ENCODE data around the gene SGTB.

The SGTB gene, protein sequence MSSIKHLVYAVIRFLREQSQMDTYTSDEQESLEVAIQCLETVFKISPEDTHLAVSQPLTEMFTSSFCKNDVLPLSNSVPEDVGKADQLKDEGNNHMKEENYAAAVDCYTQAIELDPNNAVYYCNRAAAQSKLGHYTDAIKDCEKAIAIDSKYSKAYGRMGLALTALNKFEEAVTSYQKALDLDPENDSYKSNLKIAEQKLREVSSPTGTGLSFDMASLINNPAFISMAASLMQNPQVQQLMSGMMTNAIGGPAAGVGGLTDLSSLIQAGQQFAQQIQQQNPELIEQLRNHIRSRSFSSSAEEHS

DNA sequence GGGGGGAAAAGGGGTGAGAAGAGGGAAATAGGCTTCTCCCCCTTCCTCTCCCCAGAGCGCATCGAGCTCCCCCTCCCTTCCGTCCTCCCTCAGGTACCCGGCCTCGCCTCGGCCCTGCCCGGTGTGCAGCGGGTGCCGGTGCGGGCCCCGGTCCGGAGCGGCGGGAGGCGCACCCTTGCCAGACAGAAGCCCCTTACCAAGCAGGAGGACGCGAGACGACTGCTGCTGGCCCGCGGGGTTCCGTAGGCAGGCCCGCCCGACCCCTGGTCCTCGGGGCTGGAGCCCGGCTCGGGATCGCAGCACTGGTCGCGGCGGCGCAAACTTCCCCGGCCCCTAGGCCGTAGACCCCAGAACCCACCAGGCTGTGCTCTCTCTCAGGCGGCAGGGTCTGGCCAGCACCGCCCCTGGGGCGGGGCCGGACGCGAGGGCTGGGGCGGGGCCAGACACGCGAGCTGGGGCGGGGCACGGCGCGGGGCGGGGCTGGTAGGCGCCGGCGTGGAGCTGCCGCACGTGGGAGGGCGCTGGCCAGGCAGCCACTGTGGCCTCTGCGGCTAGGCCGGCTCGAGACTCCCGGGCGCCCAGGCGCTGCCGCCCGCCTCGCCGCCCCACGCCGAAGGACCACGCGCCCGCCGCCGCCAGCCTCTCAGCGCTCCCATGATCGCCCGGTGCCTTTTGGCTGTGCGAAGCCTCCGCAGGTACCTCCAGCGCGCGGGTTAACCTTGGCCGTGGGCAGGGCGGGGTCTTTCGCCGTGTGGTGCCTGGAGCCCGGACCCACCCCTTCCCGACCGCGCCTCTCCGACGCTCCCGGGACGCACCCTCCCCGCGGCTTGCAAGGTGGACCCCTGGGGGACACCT, at the start of gene SGTB, which contains the start of gene NLN:
Gene SGTB, minus strand, starts transcription at position 390 of the 855 bp plus-strand sequence. CDS start 1,302 bp downstream, outside the sequence.
Gene NLN, plus strand, starts transcription at position 486 of the 855 bp plus-strand sequence. Its CDS starts 169 bp downstream, at position 655.
- peak within 1 kb of the TSS; percentile 69 for H3K27ac ChIP-seq (ENCODE audit: low read depth, low read length)
- H3K9me3 ChIP-seq (ENCODE audit: control insufficient read depth in 5 of 5, low read length in 5 of 5), result no peaks in the 10 kb centered on the region
- H3K27me3 ChIP-seq (ENCODE audit: control insufficient read depth in 5 of 5, insufficient read depth in 4 of 5, low read length in 5 of 5), result no peaks in the 10 kb centered on the region
- peak within 1 kb of the TSS; percentile 84 to 97 (median 95) for H3K4me3 ChIP-seq (ENCODE audit: low read depth in 1 of 5, low read length in 5 of 5)
- H3K9ac ChIP-seq (ENCODE audit: low read length in 5 of 5), result peak within 1 kb of the TSS; percentile 43 to 90 (median 88)
- peaks cover 0 to 27% (median 20%) of the 10 kb centered on the region in 5 donors for H3K4me1 ChIP-seq (ENCODE audit: control insufficient read depth in 5 of 5, insufficient read depth in 5 of 5, low read length in 5 of 5)
- peaks cover 0 to 7% (median 0%) of the 10 kb centered on the region in 5 donors for H3K36me3 ChIP-seq (ENCODE audit: control insufficient read depth in 5 of 5, insufficient read depth in 5 of 5, low read length in 5 of 5)

DNA sequence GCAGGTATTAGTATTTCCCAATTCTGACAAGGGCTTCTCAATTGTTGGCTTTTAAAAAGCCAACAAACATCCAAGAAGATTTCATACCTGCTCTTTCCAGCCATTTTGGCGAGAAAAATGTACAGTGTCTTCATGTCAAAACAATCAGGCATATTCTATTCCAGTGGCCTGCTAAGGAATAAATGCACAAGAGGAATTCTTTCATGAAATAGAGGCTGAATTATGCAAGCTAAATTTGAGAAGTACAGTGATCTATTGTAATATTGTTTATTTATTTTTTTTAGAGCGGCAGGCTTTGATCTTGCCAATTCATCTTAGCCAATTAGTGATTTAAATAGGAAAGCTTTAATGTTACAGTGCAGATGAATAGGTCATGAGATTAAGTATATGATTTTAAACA, 49.4 kb upstream of the SGTB start:
- Histone ChIP-seq H3K4me3 (ENCODE audit: low read depth in 1 of 5, low read length in 5 of 5) (no peak overlapping the region), H3K36me3 (ENCODE audit: control insufficient read depth in 5 of 5, insufficient read depth in 5 of 5, low read length in 5 of 5) (peaks cover 0 to 22% (median 3%) of the 10 kb centered on the region in 5 donors), H3K9me3 (ENCODE audit: control insufficient read depth in 5 of 5, low read length in 5 of 5) (no peaks in the 10 kb centered on the region), H3K9ac (ENCODE audit: low read length in 5 of 5) (no peak overlapping the region), H3K27me3 (ENCODE audit: control insufficient read depth in 5 of 5, insufficient read depth in 4 of 5, low read length in 5 of 5) (no peaks in the 10 kb centered on the region), H3K4me1 (ENCODE audit: control insufficient read depth in 5 of 5, insufficient read depth in 5 of 5, low read length in 5 of 5) (peaks cover 0 to 6% (median 4%) of the 10 kb centered on the region in 5 donors), H3K27ac (ENCODE audit: low read depth, low read length) (no peak overlapping the region)

DNA sequence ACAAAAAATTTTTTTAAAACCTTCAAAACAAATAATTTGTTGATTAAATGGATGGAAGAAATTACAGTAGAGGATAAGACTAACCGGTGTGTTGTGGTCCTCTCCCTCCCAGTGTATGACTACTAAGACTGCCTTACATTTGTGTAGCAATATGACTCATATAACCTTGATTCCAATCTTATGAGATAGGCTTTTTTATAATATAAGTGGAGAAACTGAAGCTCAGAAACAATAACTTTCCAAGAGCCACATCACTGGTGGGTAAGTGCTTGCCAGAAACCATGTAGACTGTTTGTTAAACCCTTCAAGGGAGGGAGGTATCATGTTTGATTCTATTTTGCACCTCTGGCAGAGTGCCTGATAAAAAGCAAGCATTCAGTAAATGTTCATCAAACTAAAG, 47.6 kb upstream of the SGTB start:
- Histone ChIP-seq H3K27me3 (ENCODE audit: control insufficient read depth in 5 of 5, insufficient read depth in 4 of 5, low read length in 5 of 5) (no peaks in the 10 kb centered on the region), H3K4me1 (ENCODE audit: control insufficient read depth in 5 of 5, insufficient read depth in 5 of 5, low read length in 5 of 5) (peaks cover 0 to 4% (median 0%) of the 10 kb centered on the region in 5 donors), H3K27ac (ENCODE audit: low read depth, low read length) (no peak overlapping the region), H3K4me3 (ENCODE audit: low read depth in 1 of 5, low read length in 5 of 5) (no peak overlapping the region), H3K9me3 (ENCODE audit: control insufficient read depth in 5 of 5, low read length in 5 of 5) (no peaks in the 10 kb centered on the region), H3K9ac (ENCODE audit: low read length in 5 of 5) (no peak overlapping the region), H3K36me3 (ENCODE audit: control insufficient read depth in 5 of 5, insufficient read depth in 5 of 5, low read length in 5 of 5) (peaks cover 0 to 14% (median 3%) of the 10 kb centered on the region in 5 donors)

DNA sequence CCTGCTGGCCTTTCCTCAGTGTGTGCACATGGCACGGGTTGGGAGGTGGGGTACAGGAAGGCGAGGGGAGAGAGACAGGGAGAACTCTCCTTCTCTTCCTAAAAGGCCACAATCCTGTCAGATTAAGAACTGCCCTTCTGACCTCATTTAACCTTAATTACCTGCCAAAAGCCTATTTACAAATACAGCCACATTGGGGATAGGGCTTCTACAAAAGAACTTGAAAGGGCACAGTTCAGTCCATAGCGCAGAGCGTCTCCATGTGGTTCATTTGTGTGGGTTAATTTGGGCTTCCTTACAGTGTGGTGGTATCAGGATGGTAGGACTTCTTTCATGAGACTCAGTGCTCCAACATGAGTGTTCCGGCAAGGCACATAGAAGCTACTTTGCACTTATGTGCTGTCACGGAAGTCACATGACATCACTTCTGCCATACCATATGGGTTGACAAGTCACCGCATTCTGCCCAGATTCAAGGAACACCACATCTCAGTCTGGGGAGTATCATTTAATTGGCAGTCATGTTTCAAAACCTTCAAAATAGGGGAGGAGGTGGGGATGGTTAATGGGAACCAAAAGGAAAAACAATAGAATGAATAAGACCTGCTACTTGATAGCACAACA, 46.9 kb upstream of the SGTB start:
- peaks cover 0 to 14% (median 3%) of the 10 kb centered on the region in 5 donors for H3K36me3 ChIP-seq (ENCODE audit: control insufficient read depth in 5 of 5, insufficient read depth in 5 of 5, low read length in 5 of 5)
- no peak overlapping the region for H3K4me3 ChIP-seq (ENCODE audit: low read depth in 1 of 5, low read length in 5 of 5)
- no peak overlapping the region for H3K27ac ChIP-seq (ENCODE audit: low read depth, low read length)
- H3K27me3 ChIP-seq (ENCODE audit: control insufficient read depth in 5 of 5, insufficient read depth in 4 of 5, low read length in 5 of 5), result no peaks in the 10 kb centered on the region
- H3K9me3 ChIP-seq (ENCODE audit: control insufficient read depth in 5 of 5, low read length in 5 of 5), result no peaks in the 10 kb centered on the region
- no peaks in the 10 kb centered on the region for H3K4me1 ChIP-seq (ENCODE audit: control insufficient read depth in 5 of 5, insufficient read depth in 5 of 5, low read length in 5 of 5)
- H3K9ac ChIP-seq (ENCODE audit: low read length in 5 of 5), result no peak overlapping the region

DNA sequence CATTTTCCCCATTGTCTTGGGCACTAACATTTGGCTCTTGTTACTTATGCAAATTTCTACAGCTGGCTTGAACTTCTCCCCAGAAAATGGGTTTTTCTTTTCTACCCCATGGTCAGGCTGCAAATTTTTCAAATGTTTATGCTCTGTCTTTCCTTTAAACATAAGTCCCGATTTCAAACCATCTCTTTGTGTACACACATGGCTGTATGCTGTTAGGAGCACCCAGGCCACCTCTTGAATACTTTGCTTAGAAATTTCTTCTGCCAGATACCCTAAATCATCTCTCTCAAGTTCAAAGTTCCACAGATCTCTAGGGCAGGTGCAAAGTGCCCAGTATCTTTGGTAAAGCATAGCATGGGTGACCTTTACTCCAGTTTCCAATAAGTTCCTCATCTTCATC, 45.7 kb upstream of the SGTB start:
- no peaks in the 10 kb centered on the region for H3K4me1 ChIP-seq (ENCODE audit: control insufficient read depth in 5 of 5, insufficient read depth in 5 of 5, low read length in 5 of 5)
- H3K9ac ChIP-seq (ENCODE audit: low read length in 5 of 5), result no peak overlapping the region
- H3K4me3 ChIP-seq (ENCODE audit: low read depth in 1 of 5, low read length in 5 of 5), result no peak overlapping the region
- no peaks in the 10 kb centered on the region for H3K27me3 ChIP-seq (ENCODE audit: control insufficient read depth in 5 of 5, insufficient read depth in 4 of 5, low read length in 5 of 5)
- H3K27ac ChIP-seq (ENCODE audit: low read depth, low read length), result no peak overlapping the region
- H3K9me3 ChIP-seq (ENCODE audit: control insufficient read depth in 5 of 5, low read length in 5 of 5), result no peaks in the 10 kb centered on the region
- H3K36me3 ChIP-seq (ENCODE audit: control insufficient read depth in 5 of 5, insufficient read depth in 5 of 5, low read length in 5 of 5), result peaks cover 0 to 14% (median 3%) of the 10 kb centered on the region in 5 donors

DNA sequence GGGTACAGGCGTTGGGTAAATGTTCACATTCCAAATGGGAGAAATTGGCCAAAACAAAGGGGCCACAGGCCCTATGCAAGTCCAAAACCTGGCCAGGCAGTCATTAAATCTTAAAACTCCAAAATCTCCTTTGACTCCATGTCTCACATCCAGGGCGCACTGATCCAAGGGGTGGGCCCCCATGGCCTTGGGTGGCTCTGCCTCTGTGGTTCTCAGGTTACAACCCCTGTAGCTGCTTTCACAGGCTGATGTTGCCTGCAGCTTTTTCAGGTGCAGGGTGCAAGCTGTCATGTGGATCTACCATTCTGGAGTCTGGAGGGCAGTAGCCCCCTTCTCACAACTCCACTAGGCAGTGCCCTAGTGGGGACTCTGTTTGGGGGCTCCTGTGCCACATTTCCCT, 44.9 kb upstream of the SGTB start:
- Histone ChIP-seq H3K36me3 (ENCODE audit: control insufficient read depth in 5 of 5, insufficient read depth in 5 of 5, low read length in 5 of 5) (peaks cover 0 to 14% (median 3%) of the 10 kb centered on the region in 5 donors), H3K4me3 (ENCODE audit: low read depth in 1 of 5, low read length in 5 of 5) (no peak overlapping the region), H3K27ac (ENCODE audit: low read depth, low read length) (no peak overlapping the region), H3K9me3 (ENCODE audit: control insufficient read depth in 5 of 5, low read length in 5 of 5) (no peaks in the 10 kb centered on the region), H3K4me1 (ENCODE audit: control insufficient read depth in 5 of 5, insufficient read depth in 5 of 5, low read length in 5 of 5) (no peaks in the 10 kb centered on the region), H3K9ac (ENCODE audit: low read length in 5 of 5) (no peak overlapping the region), H3K27me3 (ENCODE audit: control insufficient read depth in 5 of 5, insufficient read depth in 4 of 5, low read length in 5 of 5) (no peaks in the 10 kb centered on the region)

DNA sequence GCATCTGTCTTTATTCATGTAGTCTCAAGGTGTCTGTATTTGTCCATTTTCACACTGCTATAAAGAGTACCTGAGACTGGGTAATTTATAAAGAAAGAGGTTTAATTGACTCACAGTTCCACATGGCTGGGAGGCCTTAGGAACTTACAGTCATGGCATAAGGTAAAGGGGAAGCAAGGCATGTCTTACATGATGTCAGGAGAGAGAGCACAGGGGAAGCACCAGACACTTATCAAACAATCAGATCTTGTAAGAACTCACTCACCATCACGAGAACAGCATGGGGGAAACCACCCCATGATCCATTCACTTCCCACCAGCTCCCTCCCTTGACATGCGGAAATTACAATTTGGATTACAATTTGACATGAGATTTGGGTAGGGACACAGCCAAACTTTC, 44.3 kb upstream of the SGTB start:
- Histone ChIP-seq H3K4me1 (ENCODE audit: control insufficient read depth in 5 of 5, insufficient read depth in 5 of 5, low read length in 5 of 5) (no peaks in the 10 kb centered on the region), H3K27ac (ENCODE audit: low read depth, low read length) (no peak overlapping the region), H3K9ac (ENCODE audit: low read length in 5 of 5) (no peak overlapping the region), H3K4me3 (ENCODE audit: low read depth in 1 of 5, low read length in 5 of 5) (no peak overlapping the region), H3K36me3 (ENCODE audit: control insufficient read depth in 5 of 5, insufficient read depth in 5 of 5, low read length in 5 of 5) (peaks cover 0 to 14% (median 3%) of the 10 kb centered on the region in 5 donors), H3K27me3 (ENCODE audit: control insufficient read depth in 5 of 5, insufficient read depth in 4 of 5, low read length in 5 of 5) (no peaks in the 10 kb centered on the region), H3K9me3 (ENCODE audit: control insufficient read depth in 5 of 5, low read length in 5 of 5) (no peaks in the 10 kb centered on the region)

DNA sequence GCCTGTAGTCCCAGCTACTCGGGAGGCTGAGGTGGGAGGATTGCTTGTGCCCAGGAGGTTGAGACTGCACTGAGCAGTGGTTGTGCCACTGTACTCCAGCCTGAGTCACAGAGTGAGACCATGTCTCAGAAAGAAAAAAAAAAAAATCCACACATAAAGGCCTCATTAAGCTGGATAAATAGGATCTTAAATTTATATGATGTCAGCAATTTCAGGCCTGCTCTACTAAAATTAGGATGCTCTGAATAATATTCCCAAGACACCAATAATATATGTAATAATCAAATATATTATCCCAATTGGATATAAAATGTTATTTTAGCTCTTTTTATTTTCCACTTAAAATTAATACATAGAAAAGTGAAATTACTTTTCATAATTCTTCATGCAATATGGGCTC, 43.7 kb upstream of the SGTB start:
- H3K9ac ChIP-seq (ENCODE audit: low read length in 5 of 5), result no peak overlapping the region
- H3K36me3 ChIP-seq (ENCODE audit: control insufficient read depth in 5 of 5, insufficient read depth in 5 of 5, low read length in 5 of 5), result peaks cover 0 to 14% (median 3%) of the 10 kb centered on the region in 5 donors
- no peaks in the 10 kb centered on the region for H3K27me3 ChIP-seq (ENCODE audit: control insufficient read depth in 5 of 5, insufficient read depth in 4 of 5, low read length in 5 of 5)
- no peak overlapping the region for H3K4me3 ChIP-seq (ENCODE audit: low read depth in 1 of 5, low read length in 5 of 5)
- peaks cover 0 to 3% (median 0%) of the 10 kb centered on the region in 5 donors for H3K4me1 ChIP-seq (ENCODE audit: control insufficient read depth in 5 of 5, insufficient read depth in 5 of 5, low read length in 5 of 5)
- H3K9me3 ChIP-seq (ENCODE audit: control insufficient read depth in 5 of 5, low read length in 5 of 5), result no peaks in the 10 kb centered on the region
- no peak overlapping the region for H3K27ac ChIP-seq (ENCODE audit: low read depth, low read length)

DNA sequence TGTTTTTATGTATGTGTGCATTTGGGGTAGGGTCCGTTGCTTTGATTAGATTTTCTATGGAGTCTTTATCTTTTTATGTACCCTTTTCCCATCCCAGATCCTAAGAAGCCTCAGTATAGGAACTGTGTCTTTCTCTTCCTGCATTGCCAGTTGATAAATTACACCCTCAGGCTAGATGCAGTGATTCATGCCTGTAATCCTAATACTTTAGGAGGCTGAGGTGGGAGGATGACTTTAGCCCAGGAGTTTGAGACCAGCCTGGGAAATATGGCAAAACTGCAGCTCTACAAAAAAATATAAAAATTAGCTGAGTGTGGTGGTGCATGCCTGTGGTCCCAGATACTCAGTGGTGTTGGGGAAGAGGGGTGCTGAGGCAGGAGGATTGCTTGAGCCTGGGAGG, 40.3 kb upstream of the SGTB start:
- no peaks in the 10 kb centered on the region for H3K9me3 ChIP-seq (ENCODE audit: control insufficient read depth in 5 of 5, low read length in 5 of 5)
- no peak overlapping the region for H3K27ac ChIP-seq (ENCODE audit: low read depth, low read length)
- peaks cover 0 to 4% (median 0%) of the 10 kb centered on the region in 5 donors for H3K4me1 ChIP-seq (ENCODE audit: control insufficient read depth in 5 of 5, insufficient read depth in 5 of 5, low read length in 5 of 5)
- no peaks in the 10 kb centered on the region for H3K27me3 ChIP-seq (ENCODE audit: control insufficient read depth in 5 of 5, insufficient read depth in 4 of 5, low read length in 5 of 5)
- H3K36me3 ChIP-seq (ENCODE audit: control insufficient read depth in 5 of 5, insufficient read depth in 5 of 5, low read length in 5 of 5), result peaks cover 9 to 26% (median 12%) of the 10 kb centered on the region in 5 donors
- H3K9ac ChIP-seq (ENCODE audit: low read length in 5 of 5), result no peak overlapping the region
- H3K4me3 ChIP-seq (ENCODE audit: low read depth in 1 of 5, low read length in 5 of 5), result no peak overlapping the region

Measured in subcutaneous abdominal adipose tissue (tissue), 5 donors.